ENCODE results near the gene NTN1. TPM values are rescaled to one million over a fixed set of nuclear protein-coding genes. Genes with fewer than 3 reads are reported as not detected.
A peak's percentile ranks its signal among the peaks of the same experiment; 100 is the strongest.

The NTN1 gene
- total RNA-seq, 2 donors from 2014 or later = 0.10 to 0.20 TPM

DNA sequence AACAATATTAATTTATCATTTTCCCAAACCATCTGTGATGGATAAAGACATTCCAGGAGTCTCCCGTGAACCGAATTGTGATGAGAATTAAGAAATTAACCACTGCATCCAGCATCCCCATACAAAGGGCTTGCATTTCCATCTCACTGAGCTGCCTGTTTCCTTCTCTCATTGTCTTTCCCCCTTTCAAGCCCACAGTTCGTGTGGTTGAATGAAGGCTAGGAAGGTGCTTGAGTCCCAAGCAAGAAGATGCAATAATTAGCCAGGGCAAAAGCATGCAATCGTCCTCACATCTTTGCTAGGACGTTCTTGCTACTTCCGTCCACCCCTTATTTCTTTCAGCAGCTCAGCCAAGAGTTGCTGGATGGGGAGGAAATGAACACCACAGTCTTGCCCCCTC, 146.1 kb downstream of the NTN1 start:
- no peaks in the 10 kb centered on the region for H3K36me3 Mint-ChIP-seq

DNA sequence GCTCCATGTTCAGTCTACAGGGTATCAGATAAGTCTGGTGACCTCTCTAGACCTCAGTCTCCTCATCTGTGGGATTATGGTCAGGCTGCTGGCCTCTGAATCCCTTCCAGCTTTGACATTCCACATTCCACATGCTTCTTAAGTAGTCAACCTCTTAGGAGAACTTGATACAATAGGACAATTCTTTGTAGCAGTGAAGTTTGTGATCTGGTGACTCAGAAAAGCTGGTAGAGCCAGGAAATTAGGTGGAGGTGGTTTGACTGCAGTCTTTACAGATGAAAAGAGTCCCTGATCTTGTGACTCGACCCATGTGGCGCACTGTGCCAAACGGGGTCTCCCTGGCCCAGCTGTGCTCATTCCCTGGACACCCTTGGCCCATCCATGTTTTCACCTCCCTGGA, 147.8 kb downstream of the NTN1 start:
- Mint-ChIP-seq H3K27ac (no peak overlapping the region), H3K36me3 (no peaks in the 10 kb centered on the region), H3K4me1 (ENCODE audit: low read depth in 2 of 2) (no peaks in the 10 kb centered on the region), H3K4me3 (no peak overlapping the region), H3K27me3 (peaks cover 7 to 12% of the 10 kb centered on the region in 2 donors), H3K9me3 (no peaks in the 10 kb centered on the region)
- no peak for DNase-seq (ENCODE audit: low spot score)
- ATAC-seq = no peak

More for the DNA sequence above, 146.1 kb downstream of the NTN1 start:
- peaks cover 7 to 11% of the 10 kb centered on the region in 2 donors for H3K27me3 Mint-ChIP-seq
- no peaks in the 10 kb centered on the region for H3K9me3 Mint-ChIP-seq
- no peak overlapping the region for H3K27ac Mint-ChIP-seq
- DNase-seq (ENCODE audit: low spot score) (no peak), ATAC-seq (no peak)
- H3K4me1 Mint-ChIP-seq (ENCODE audit: low read depth in 2 of 2) = no peaks in the 10 kb centered on the region
- H3K4me3 Mint-ChIP-seq = no peak overlapping the region

DNA sequence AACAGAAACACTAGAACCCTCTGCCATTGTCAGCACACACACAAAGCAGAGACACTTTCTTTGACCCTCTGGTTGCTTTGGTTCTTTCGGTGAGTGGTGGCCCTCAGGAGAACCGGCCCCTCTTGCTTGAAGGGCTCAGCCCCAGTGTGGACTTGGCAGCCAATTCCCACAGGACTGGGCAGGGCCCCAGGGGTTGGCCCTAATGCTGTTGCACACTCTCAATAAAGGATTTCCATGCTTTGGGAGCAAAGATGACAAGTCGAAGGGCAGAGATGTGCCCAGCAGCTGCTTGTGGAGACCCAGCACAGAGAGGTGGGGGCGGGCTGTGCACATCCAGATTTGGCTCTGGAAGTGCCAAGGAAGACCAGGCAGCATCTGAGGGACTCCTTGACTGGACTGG, 149.0 kb downstream of the NTN1 start:
- no peaks in the 10 kb centered on the region for H3K36me3 Mint-ChIP-seq
- ATAC-seq = peak in 1 of 2 donors; percentile 14
- no peak for DNase-seq (ENCODE audit: low spot score)
- H3K27me3 Mint-ChIP-seq = peaks cover 7 to 12% of the 10 kb centered on the region in 2 donors
- no peaks in the 10 kb centered on the region for H3K4me1 Mint-ChIP-seq (ENCODE audit: low read depth in 2 of 2)
- H3K9me3 Mint-ChIP-seq = no peaks in the 10 kb centered on the region
- no peak overlapping the region for H3K27ac Mint-ChIP-seq
- H3K4me3 Mint-ChIP-seq = no peak overlapping the region

DNA sequence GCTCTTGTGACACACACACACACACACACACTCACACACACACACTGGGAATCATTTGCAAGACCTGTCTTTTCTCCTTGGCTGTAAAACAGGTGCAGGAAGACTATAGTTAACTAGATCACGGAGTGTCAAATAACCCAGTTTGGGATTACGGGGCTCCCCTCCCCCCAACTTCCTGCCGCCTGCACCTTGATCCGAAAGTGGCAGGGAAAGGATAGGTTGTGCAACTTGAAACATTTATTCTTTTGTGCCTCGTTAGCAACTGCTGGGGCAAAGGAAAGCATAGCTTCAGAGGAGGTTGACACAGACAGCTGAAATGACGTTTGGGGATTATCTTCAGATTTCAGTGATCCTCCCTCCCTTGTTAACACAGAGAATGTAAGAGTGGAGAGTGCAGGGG, 149.5 kb downstream of the NTN1 start:
- Mint-ChIP-seq H3K4me1 (ENCODE audit: low read depth in 2 of 2) (no peaks in the 10 kb centered on the region), H3K27ac (no peak overlapping the region), H3K36me3 (no peaks in the 10 kb centered on the region), H3K4me3 (no peak overlapping the region), H3K9me3 (no peaks in the 10 kb centered on the region), H3K27me3 (peaks cover 7 to 12% of the 10 kb centered on the region in 2 donors)
- ATAC-seq (no peak), DNase-seq (ENCODE audit: low spot score) (no peak)

DNA sequence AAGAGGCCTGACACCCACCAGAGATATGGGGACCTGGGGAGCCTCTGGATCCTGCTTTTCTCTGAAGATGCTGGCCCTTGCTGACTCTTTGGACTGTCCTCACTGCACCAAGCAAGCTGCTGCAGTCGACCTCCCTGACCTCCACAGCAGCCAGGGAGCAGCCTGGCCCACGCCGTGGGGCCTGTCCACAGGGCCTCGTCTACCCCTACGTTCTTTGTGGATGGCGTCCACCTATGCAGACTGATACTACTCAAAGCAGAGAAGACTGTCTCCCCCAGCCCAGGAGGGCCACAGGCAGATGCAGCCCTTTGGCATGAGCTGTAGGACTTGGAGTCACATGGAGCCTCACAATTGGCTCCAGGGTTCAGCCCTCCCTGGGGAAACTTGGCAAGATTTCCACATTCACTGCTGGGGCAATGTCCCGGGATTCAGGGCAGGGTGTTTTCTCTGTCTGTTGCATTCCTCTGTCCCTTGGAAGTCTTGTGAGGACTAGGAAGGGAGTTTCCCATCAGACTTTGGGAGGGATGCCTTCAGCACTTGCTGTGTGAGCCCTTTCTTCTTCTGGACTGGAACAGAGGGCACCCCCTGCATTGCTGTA, 152.2 kb downstream of the NTN1 start:
- Mint-ChIP-seq H3K9me3 (no peaks in the 10 kb centered on the region), H3K27me3 (peaks cover 0 to 8% of the 10 kb centered on the region in 2 donors), H3K27ac (no peak overlapping the region), H3K36me3 (no peaks in the 10 kb centered on the region), H3K4me1 (ENCODE audit: low read depth in 2 of 2) (no peaks in the 10 kb centered on the region), H3K4me3 (no peak overlapping the region)
- ATAC-seq (no peak), DNase-seq (ENCODE audit: low spot score) (peak; percentile 39)

DNA sequence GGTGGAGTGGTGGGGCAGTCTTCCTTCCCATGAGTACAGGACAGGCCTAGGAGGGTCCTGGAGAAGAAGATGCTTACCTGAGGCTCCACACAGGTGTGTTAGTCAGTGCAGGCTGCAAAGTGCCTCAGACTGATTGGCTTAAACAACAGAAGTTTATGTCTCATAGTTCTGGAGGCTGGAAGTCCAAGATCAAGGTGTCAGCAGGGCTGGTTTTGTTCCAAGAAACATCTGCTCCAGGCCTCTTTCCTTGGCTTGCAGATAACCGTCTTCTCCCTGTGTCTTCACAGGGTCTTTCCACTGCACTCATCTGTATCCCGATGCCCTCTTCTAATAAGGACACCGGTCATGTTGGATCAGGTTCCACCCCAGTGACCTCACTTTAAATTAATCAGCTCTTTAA, 153.0 kb downstream of the NTN1 start:
- Mint-ChIP-seq H3K4me1 (ENCODE audit: low read depth in 2 of 2) (no peaks in the 10 kb centered on the region), H3K27ac (no peak overlapping the region), H3K9me3 (no peaks in the 10 kb centered on the region), H3K36me3 (no peaks in the 10 kb centered on the region), H3K4me3 (no peak overlapping the region), H3K27me3 (peaks cover 0 to 7% of the 10 kb centered on the region in 2 donors)
- ATAC-seq (no peak), DNase-seq (ENCODE audit: low spot score) (no peak)

DNA sequence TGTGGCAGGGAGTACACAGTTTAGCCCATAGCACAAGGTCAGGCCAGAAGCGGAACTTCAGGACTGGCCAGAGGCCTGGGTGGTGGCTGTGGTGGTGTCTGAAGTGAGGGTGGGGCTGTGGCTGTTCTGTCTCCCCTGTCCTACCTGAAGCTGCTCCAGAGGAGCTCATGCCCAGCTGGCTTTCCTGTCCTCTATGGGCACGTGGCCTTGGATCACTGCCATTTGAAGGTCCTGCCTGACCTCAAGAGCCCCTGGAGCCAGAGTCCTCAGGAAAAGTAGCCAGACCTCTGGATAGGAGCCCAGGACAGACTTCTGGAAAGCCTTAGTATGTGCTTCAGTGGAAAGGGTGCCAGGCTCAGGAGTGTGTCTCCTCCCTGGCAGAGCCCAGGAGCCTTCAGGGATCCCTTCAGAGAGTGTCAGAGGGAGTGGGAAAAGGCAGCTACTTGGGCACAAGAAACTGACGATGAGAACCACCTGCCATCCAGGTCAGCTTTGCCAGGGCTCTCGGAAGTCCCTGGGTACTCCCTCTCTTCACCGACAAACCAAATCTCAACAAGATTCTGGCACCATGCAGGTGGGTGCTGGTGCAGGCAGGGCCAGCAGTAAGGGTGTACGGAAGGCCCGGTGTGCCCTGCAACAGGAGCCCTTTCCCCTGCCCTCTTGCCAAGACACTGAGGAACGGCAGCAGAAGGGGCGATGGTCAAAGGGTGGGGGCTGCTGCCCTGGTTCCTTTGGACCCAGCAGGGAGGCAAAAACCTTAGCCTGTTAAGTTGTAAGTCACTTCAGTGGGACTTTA, 153.7 kb downstream of the NTN1 start:
- Mint-ChIP-seq H3K4me1 (ENCODE audit: low read depth in 2 of 2) (no peaks in the 10 kb centered on the region), H3K9me3 (no peaks in the 10 kb centered on the region), H3K27ac (no peak overlapping the region), H3K36me3 (no peaks in the 10 kb centered on the region), H3K4me3 (no peak overlapping the region), H3K27me3 (peaks cover 0 to 7% of the 10 kb centered on the region in 2 donors)
- ATAC-seq (no peak), DNase-seq (ENCODE audit: low spot score) (peak; percentile 35)

DNA sequence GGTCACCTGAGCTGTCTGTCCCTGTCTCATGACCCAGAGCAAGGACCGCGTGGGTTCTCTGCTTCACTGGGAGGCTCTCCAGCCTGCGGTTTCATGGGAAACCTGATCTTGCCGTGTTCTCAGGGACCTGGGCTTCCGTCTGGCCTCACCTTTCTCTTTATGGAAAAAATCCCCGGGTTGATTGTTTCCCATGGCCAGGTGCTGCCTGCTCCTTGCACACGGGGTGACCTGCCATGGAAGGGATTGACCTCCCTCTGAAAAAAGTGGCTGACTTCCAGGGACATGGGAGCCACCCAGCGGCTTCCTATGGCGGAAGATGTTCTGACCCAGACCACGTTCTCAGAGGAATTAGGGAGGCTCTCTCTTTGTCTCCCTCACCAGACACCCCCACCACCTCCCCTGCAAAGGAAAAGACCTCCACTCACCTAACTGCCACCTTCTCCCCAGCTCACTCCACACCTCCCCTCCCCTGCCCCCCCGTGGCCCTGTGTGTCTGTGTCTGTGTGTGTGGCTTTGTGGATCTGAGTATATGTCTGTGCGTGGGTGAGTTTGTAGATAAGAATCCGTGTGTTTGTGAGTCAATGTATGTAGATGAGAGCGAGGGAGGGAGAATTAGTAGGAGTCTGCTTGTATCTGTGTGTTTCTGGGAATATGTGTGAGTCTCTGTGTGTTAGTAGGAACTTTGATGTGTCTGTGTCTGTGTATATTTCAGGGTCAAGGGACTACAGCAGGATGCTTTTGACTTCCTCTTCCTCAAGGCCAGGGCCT, 154.6 kb downstream of the NTN1 start:
- H3K4me1 Mint-ChIP-seq (ENCODE audit: low read depth in 2 of 2) = no peaks in the 10 kb centered on the region
- no peaks in the 10 kb centered on the region for H3K9me3 Mint-ChIP-seq
- no peaks in the 10 kb centered on the region for H3K36me3 Mint-ChIP-seq
- H3K27ac Mint-ChIP-seq = no peak overlapping the region
- DNase-seq (ENCODE audit: low spot score) = no peak
- no peak for ATAC-seq
- no peak overlapping the region for H3K4me3 Mint-ChIP-seq
- H3K27me3 Mint-ChIP-seq = peaks cover 0 to 4% of the 10 kb centered on the region in 2 donors

DNA sequence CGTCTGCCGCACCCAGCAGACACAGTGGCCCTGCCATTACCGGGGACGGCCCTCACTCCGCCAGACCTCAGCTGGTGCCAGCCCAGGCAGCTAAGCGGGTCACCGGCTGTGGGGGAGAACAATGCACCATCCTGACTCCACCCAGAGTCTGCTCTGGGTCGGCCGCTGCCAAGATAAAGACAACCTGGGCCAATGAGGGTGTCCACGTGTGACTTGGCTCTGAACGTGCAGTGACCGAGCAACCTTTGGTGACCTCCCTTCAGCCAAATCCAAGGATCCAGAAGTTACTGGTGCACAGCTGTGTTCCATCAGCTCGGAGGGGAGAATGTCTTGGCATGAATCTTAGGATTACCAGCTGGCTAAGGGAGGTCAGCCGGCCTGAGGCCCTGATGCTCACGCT, 155.9 kb downstream of the NTN1 start:
- peak; percentile 10 for DNase-seq (ENCODE audit: low spot score)
- no peak overlapping the region for H3K4me3 Mint-ChIP-seq
- H3K27me3 Mint-ChIP-seq = peaks cover 0 to 2% of the 10 kb centered on the region in 2 donors
- ATAC-seq = no peak
- no peak overlapping the region for H3K27ac Mint-ChIP-seq
- H3K4me1 Mint-ChIP-seq (ENCODE audit: low read depth in 2 of 2) = no peaks in the 10 kb centered on the region
- H3K9me3 Mint-ChIP-seq = no peaks in the 10 kb centered on the region
- H3K36me3 Mint-ChIP-seq = no peaks in the 10 kb centered on the region

DNA sequence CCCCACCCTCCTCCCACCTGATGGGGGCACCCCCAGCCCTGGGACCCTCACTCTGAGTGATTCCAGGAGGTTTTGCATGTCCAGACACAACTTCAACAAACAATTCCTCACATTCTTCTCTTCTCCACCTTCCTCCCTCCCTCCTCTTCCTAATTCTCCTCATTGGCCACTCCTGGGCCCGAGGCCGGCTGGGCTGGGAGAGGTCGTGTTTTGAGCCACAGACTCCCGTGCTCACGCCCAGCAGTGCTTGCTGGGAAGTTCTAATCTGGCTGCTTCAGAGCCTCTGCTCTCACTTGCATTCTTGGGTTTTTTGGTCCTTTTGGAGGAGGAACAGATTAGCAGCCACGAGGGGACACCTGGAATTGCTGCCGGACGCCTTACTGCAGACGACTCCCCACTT, 157.0 kb downstream of the NTN1 start:
- ATAC-seq = no peak
- no peaks in the 10 kb centered on the region for H3K36me3 Mint-ChIP-seq
- DNase-seq (ENCODE audit: low spot score) = no peak
- no peak overlapping the region for H3K4me3 Mint-ChIP-seq
- H3K27me3 Mint-ChIP-seq = no peaks in the 10 kb centered on the region
- H3K27ac Mint-ChIP-seq = no peak overlapping the region
- no peaks in the 10 kb centered on the region for H3K9me3 Mint-ChIP-seq
- no peaks in the 10 kb centered on the region for H3K4me1 Mint-ChIP-seq (ENCODE audit: low read depth in 2 of 2)

DNA sequence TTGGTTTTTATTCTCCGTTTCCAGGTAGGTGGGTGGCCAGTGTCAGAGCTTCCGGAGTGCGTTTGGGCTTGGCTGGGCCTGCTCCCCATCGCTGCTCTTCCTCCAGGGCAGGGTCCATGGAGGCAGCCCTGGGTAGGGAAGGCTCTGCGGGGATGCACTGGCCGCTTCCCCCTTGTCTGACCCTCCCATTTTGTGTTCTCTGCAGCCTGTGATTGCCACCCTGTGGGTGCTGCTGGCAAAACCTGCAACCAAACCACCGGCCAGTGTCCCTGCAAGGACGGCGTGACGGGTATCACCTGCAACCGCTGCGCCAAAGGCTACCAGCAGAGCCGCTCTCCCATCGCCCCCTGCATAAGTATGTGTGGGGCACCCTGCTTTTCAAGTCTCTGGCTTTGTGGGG, 158.3 kb downstream of the NTN1 start:
- H3K4me3 Mint-ChIP-seq = no peak overlapping the region
- no peaks in the 10 kb centered on the region for H3K9me3 Mint-ChIP-seq
- no peaks in the 10 kb centered on the region for H3K27me3 Mint-ChIP-seq
- no peak for DNase-seq (ENCODE audit: low spot score)
- no peak overlapping the region for H3K27ac Mint-ChIP-seq
- no peaks in the 10 kb centered on the region for H3K36me3 Mint-ChIP-seq
- no peak for ATAC-seq
- H3K4me1 Mint-ChIP-seq (ENCODE audit: low read depth in 2 of 2) = no peaks in the 10 kb centered on the region

DNA sequence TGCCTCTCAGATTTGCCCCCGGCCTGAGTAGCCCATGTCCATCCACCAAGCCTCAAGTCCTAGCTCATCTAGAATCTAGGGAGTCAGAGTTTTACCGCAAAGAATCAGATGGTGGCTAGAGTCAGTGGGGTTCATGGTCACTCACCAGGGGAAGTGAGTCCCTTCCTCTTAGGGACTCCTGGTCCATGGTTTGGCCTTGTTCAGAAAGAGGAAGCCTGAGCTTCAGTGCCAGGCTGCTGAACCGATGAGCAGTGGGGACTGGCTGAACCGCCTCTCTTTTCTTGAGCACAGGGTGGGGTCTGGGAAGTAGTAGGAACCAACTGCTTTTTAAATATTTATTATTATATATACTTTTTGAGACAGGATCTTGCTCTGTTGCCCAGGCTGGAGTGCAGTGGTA, 160.3 kb downstream of the NTN1 start:
- Mint-ChIP-seq H3K9me3 (no peaks in the 10 kb centered on the region), H3K27ac (no peak overlapping the region), H3K36me3 (no peaks in the 10 kb centered on the region), H3K4me1 (ENCODE audit: low read depth in 2 of 2) (no peaks in the 10 kb centered on the region), H3K27me3 (peaks cover under 1 to 1% of the 10 kb centered on the region in 2 donors), H3K4me3 (no peak overlapping the region)
- DNase-seq (ENCODE audit: low spot score) = no peak
- no peak for ATAC-seq

DNA sequence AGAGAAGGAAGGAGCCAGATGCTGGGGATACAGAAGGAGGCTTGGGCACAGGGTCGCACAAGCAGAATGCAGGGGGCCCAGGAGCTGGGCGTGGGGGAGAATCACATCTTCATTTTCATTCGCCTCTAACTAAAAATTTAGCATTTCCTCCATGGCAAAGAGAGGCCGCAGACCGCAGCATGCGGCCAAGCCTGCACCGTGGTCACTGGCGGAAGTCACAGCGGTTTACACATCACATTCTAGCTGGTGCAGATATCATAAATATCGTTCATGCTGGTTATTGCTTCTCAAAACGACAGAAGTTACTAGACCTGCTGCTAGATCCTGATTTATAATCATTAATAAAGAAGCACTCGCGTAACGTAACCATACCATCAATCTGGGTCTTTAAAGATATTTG, 162.0 kb downstream of the NTN1 start:
- Mint-ChIP-seq H3K9me3 (no peaks in the 10 kb centered on the region), H3K4me1 (ENCODE audit: low read depth in 2 of 2) (no peaks in the 10 kb centered on the region), H3K27ac (no peak overlapping the region), H3K36me3 (no peaks in the 10 kb centered on the region), H3K27me3 (peaks cover 6 to 9% of the 10 kb centered on the region in 2 donors), H3K4me3 (no peak overlapping the region)
- no peak for DNase-seq (ENCODE audit: low spot score)
- peak in 1 of 2 donors; percentile 20 for ATAC-seq

DNA sequence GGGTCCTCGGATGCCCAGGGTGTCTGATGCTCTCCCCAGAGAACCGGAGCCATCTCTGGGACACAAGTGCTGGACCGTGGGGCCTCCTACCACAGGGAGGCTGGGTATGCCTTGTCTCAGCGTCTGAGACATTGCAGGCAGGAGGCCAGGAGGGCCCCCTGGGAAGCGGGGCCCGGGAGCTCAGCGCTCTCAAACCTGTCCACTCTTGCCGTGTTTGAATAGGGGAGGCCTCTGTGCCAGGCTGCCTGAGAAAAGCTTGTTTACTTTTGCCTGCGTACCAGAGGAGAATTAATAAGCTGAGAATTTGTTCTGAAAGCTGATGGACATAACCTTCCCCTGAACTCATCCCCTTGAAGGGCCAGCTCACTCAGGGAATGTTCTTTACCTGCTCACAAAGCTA, 163.8 kb downstream of the NTN1 start:
- Mint-ChIP-seq H3K27me3 (peaks cover 6 to 9% of the 10 kb centered on the region in 2 donors), H3K27ac (no peak overlapping the region), H3K4me1 (ENCODE audit: low read depth in 2 of 2) (no peaks in the 10 kb centered on the region), H3K9me3 (no peaks in the 10 kb centered on the region), H3K36me3 (no peaks in the 10 kb centered on the region), H3K4me3 (no peak overlapping the region)
- DNase-seq (ENCODE audit: low spot score) = no peak
- ATAC-seq = no peak

Data from natural killer cell treated with Interleukin-12 subunit alpha and Interleukin-12 subunit beta and Interleukin-15 and Interleukin-18, amount 100 ng/mL, for 72 hours (primary cell).